Measurements from ENCODE around the gene IKBKG. TPM values are rescaled to one million over a fixed set of nuclear protein-coding genes. Genes with fewer than 3 reads are reported as not detected.

Gene IKBKG
- total RNA-seq, 1 experiment from 2014 or later = 24.0 TPM

GRCh38 chrX:154502098-154502497 is 45.3 kb upstream of the IKBKG start:
- POLR2A ChIA-PET = no interaction called here
- ATAC-seq (no peak), DNase-seq (ENCODE audit: low read depth, low spot score) (no peak)
- Histone ChIP-seq H2AFZ (ENCODE audit: low read depth, low read length, poor library complexity, severe bottlenecking) (no peak overlapping the region), H3K4me1 (ENCODE audit: control insufficient read depth in 1 of 2, insufficient read depth in 2 of 2, low read length in 2 of 2) (peaks cover 0 to 5% of the 10 kb centered on the region in 2 experiments; a peak in 1 of 4 replicates), H3K9me2 (ENCODE audit: insufficient read depth) (no peaks in the 10 kb centered on the region), H3K4me2 (ENCODE audit: low read length) (no peak overlapping the region), H3K9me3 (ENCODE audit: control insufficient read depth in 1 of 2, insufficient read depth in 1 of 2, low read depth in 1 of 2, low read length in 2 of 2) (no peaks in the 10 kb centered on the region), H4K20me1 (ENCODE audit: insufficient read depth) (no peaks in the 10 kb centered on the region), H3K9ac (ENCODE audit: low read length) (no peak overlapping the region), H3K4me3 (replicated peaks in 1 of 2; ENCODE audit: low read depth in 1 of 2, low read length in 2 of 2) (no peak overlapping the region), H3K27ac (ENCODE audit: low read depth, low read length) (no peak overlapping the region), H3K79me2 (ENCODE audit: insufficient read depth, low read length) (no peaks in the 10 kb centered on the region), H3K36me3 (ENCODE audit: control insufficient read depth in 1 of 2, insufficient read depth in 2 of 2, low read length in 2 of 2) (no peaks in the 10 kb centered on the region), H3K27me3 (ENCODE audit: insufficient read depth, low read length) (no peaks in the 10 kb centered on the region)
- no TSS peak for BruUV-seq (replicated peaks)
- RAD21 ChIA-PET (ENCODE audit: low non-redundant PET in 1 of 2, low total read pairs in 2 of 2, uncharacterized antibody in 2 of 2, unreplicated experiment in 2 of 2) = no interaction called here
- intact Hi-C loops (cut with micrococcal nuclease) = no loop called here
- TF ChIP-seq YY1 (IDR thresholded peaks at IDR 0.05; ENCODE audit: extremely low read depth, insufficient replicate concordance, low read depth, low read length) = no peak
- no peak for TF ChIP-seq REST (IDR thresholded peaks at IDR 0.05; ENCODE audit: low read depth)
- TF ChIP-seq MAX (IDR thresholded peaks at IDR 0.05) = no peak
- no peak for TF ChIP-seq POLR2A (IDR thresholded peaks at IDR 0.05; ENCODE audit: borderline replicate concordance, extremely low read depth, insufficient read depth, insufficient read length)
- no peak for TF ChIP-seq CTCF (IDR thresholded peaks at IDR 0.05 in 2 of 3, conservative IDR thresholded peaks at IDR 0.05 in 1 of 3; ENCODE audit: borderline replicate concordance in 1 of 3, insufficient read depth in 1 of 3, low read depth in 2 of 3, low read length in 2 of 3)
- no peak for TF ChIP-seq CBX3 (IDR thresholded peaks at IDR 0.05; ENCODE audit: low read depth)
- no peak for TF ChIP-seq ZNF274 (IDR thresholded peaks at IDR 0.05; ENCODE audit: low read depth, low read length)
- no peak for TF ChIP-seq POLR2AphosphoS5 (IDR thresholded peaks at IDR 0.05; ENCODE audit: low read depth, low read length)
- CTCF ChIA-PET = no interaction called here

Measured in HCT116 (cell line).